Liver (tissue), 9 donors: ENCODE measurements around the gene ERBB4. TPM values are rescaled to one million over a fixed set of nuclear protein-coding genes. Genes with fewer than 3 reads are reported as not detected.

ENCODE experiments used
- DNase-seq: peaks from one replicate; pipeline ENCODE4 v3.0.0-alpha.2; 2017; ENCODE audit warnings: low spot score
- H3K27ac ChIP-seq, 2 donors: one replicate each; pipeline ENCODE4 v1.7.0; 2013; ENCODE audit warnings: inconsistent platforms in 2 of 2, low read length in 2 of 2, control low read depth in 1 of 2, low read depth in 1 of 2, mild to moderate bottlenecking in 1 of 2
- H3K27me3 ChIP-seq, 4 donors: one replicate each; pipeline versions ENCODE4 v1.6.1 to v1.7.0; 2013; ENCODE audit warnings: low read length in 3 of 4, inconsistent platforms in 1 of 4, mild to moderate bottlenecking in 1 of 4, moderate library complexity in 1 of 4; ENCODE audit not compliant: control insufficient read depth in 4 of 4, insufficient read depth in 4 of 4
- H3K36me3 ChIP-seq, 4 donors: one replicate each; pipeline versions ENCODE4 v1.6.1 to v1.7.0; 2013; ENCODE audit warnings: low read length in 3 of 4, mild to moderate bottlenecking in 3 of 4, low read depth in 1 of 4, moderate library complexity in 1 of 4; ENCODE audit not compliant: control insufficient read depth in 4 of 4, insufficient read depth in 3 of 4
- H3K4me1 ChIP-seq, 4 donors: one replicate each; pipeline versions ENCODE4 v1.6.1 to v1.7.0; 2013; ENCODE audit warnings: low read length in 3 of 4, mild to moderate bottlenecking in 3 of 4, moderate library complexity in 1 of 4; ENCODE audit not compliant: control insufficient read depth in 4 of 4, insufficient read depth in 4 of 4
- H3K4me3 ChIP-seq, 3 donors: one replicate each; pipeline versions ENCODE4 v1.6.1 to v1.7.0; 2013; ENCODE audit warnings: low read length in 3 of 3, control low read depth in 1 of 3, low read depth in 1 of 3, mild to moderate bottlenecking in 1 of 3
- H3K9ac ChIP-seq, 2 donors: one replicate each; pipeline ENCODE4 v1.7.0; 2013; ENCODE audit warnings: low read length in 2 of 2, mild to moderate bottlenecking in 2 of 2, moderate library complexity in 2 of 2, control low read depth in 1 of 2, low read depth in 1 of 2
- H3K9me3 ChIP-seq, 4 donors: one replicate each; pipeline versions ENCODE4 v1.6.1 to v1.7.0; 2013; ENCODE audit warnings: low read length in 3 of 4; ENCODE audit not compliant: control insufficient read depth in 4 of 4
- EGR1 ChIP-seq, 2 donors: IDR thresholded peaks; 2 replicates each; pipeline ENCODE4 v1.6.1; 2016 to 2018; ENCODE audit warnings: antibody characterized with exemption in 2 of 2, low read depth in 2 of 2
- FOXA1 ChIP-seq: IDR thresholded peaks from 2 replicates; pipeline ENCODE4 v1.6.1; 2016; ENCODE audit warnings: antibody characterized with exemption
- FOXA2 ChIP-seq: IDR thresholded peaks from 2 replicates; pipeline ENCODE4 v1.6.1; 2016; ENCODE audit warnings: antibody characterized with exemption
- GABPA ChIP-seq, 2 donors: IDR thresholded peaks in 1 of 2; conservative IDR thresholded peaks in 1 of 2; 2 replicates each; pipeline ENCODE4 v1.6.1; 2016; ENCODE audit warnings: antibody characterized with exemption in 2 of 2, mild to moderate bottlenecking in 1 of 2, moderate library complexity in 1 of 2
- HNF4A ChIP-seq, 2 donors: conservative IDR thresholded peaks; 2 replicates each; pipeline ENCODE4 v1.6.1; 2016; ENCODE audit warnings: antibody characterized with exemption in 2 of 2, mild to moderate bottlenecking in 2 of 2
- HNF4G ChIP-seq: IDR thresholded peaks from 2 replicates; pipeline ENCODE4 v1.6.1; 2016; ENCODE audit warnings: antibody characterized with exemption
- JUND ChIP-seq, 2 donors: IDR thresholded peaks; 2 replicates each; pipeline ENCODE4 v1.6.1; 2016; ENCODE audit warnings: antibody characterized with exemption in 2 of 2
- MAX ChIP-seq: IDR thresholded peaks from 2 replicates; pipeline ENCODE4 v1.6.1; 2016; ENCODE audit warnings: antibody characterized with exemption
- NR2F2 ChIP-seq: IDR thresholded peaks from 2 replicates; pipeline ENCODE4 v1.6.1; 2016; ENCODE audit warnings: antibody characterized with exemption
- RAD21 ChIP-seq, 2 donors: IDR thresholded peaks; 2 replicates each; pipeline ENCODE4 v1.6.1; 2016; ENCODE audit warnings: antibody characterized with exemption in 2 of 2, mild to moderate bottlenecking in 2 of 2
- REST ChIP-seq: IDR thresholded peaks from 2 replicates; pipeline ENCODE4 v1.6.1; 2016; ENCODE audit warnings: antibody characterized with exemption, mild to moderate bottlenecking
- RXRA ChIP-seq, 2 donors: IDR thresholded peaks; 2 replicates each; pipeline ENCODE4 v1.6.1; 2017 to 2018; ENCODE audit warnings: antibody characterized with exemption in 2 of 2, mild to moderate bottlenecking in 1 of 2
- SP1 ChIP-seq: IDR thresholded peaks from 2 replicates; pipeline ENCODE4 v1.6.1; 2018; ENCODE audit warnings: antibody characterized with exemption, mild to moderate bottlenecking
- TAF1 ChIP-seq: conservative IDR thresholded peaks from 2 replicates; pipeline ENCODE4 v1.6.1; 2016; ENCODE audit warnings: antibody characterized with exemption, mild to moderate bottlenecking
- YY1 ChIP-seq: IDR thresholded peaks from 2 replicates; pipeline ENCODE4 v1.6.1; 2016; ENCODE audit warnings: antibody characterized with exemption, mild to moderate bottlenecking
- WGBS: extraction: QIAGEN DNeasy Blood & Tissue Kit; methylation state at CpG from one replicate; pipeline ENCODE4 v1.1.7; 2013; 5-methylcytosine and 5-hydroxymethylcytosine counted together
- polyA plus RNA-seq, 2 donors: library from polyadenylated mRNA; stranded (reverse) in 1 of 2; unstranded in 1 of 2; fragments of 200-250 nt in 1 of 2; fragments of >200 nt in 1 of 2; fragmentation: Nextera tagmentation in 1 of 2; extraction: Ambion mirVana in 1 of 2; gene quantifications; one replicate each; pipeline versions ENCODE4 v1.2.1 to v1.2.3, GENCODE V29; 2013 to 2015
- total RNA-seq, 2 donors: library from RNA; depleted of rRNA; stranded (reverse); fragments of >200 nt; gene quantifications; one replicate each; pipeline ENCODE4 v1.2.3, GENCODE V29; 2014
- TF ChIP-seq, protein P1 (sequence below): IDR thresholded peaks from 2 replicates; pipeline ENCODE4 v1.6.1; 2016; ENCODE audit warnings: antibody characterized with exemption
- TF ChIP-seq, protein P2 (sequence below): fragments of 150-350 bp; IDR thresholded peaks from 2 replicates; pipeline ENCODE4 v1.5.1; 2017; ENCODE audit warnings: improper control_type of control experiment, low read depth, low read length; ENCODE audit not compliant: missing input control
- TF ChIP-seq, protein P3 (sequence below): IDR thresholded peaks from 2 replicates; pipeline ENCODE4 v1.6.1; 2016; ENCODE audit warnings: antibody characterized with exemption
- donor health status: healthy.
- donor health status: healthy.
- donor health status: healthy.
- donor health status: healthy.
- donor health status: healthy.

The ERBB4 gene
- total and polyA plus RNA-seq, 4 donors: 0.03 to 0.42 TPM; not detected in 2

GRCh38 chr2:211468877-211469663 is 1069.5 kb downstream of the ERBB4 start:
- Histone ChIP-seq H3K4me3 (no peak overlapping the region), H3K4me1 (no peaks in the 10 kb centered on the region), H3K9me3 (no peaks in the 10 kb centered on the region), H3K27me3 (peaks cover 0 to 2% (median 0%) of the 10 kb centered on the region in 4 donors), H3K36me3 (no peaks in the 10 kb centered on the region), H3K9ac (no peak overlapping the region), H3K27ac (no peak overlapping the region)
- 34% methylated on average over 4 of the region's 4 CpGs for WGBS
- TF ChIP-seq NR2F2: no peak
- TF ChIP-seq JUND (IDR thresholded peaks at IDR 0.05): no peak
- TF ChIP-seq FOXA1: no peak
- no peak for DNase-seq

- H3K27me3 ChIP-seq: peaks cover 0 to 2% (median 0%) of the 10 kb centered on the region in 4 donors
- no peak overlapping the region for H3K9ac ChIP-seq
- DNase-seq: no peak
- TF ChIP-seq EGR1 (IDR thresholded peaks at IDR 0.05; ENCODE audit: low read depth in 2 of 2) (no peak), TAF1 (no peak), SP1 (no peak), HNF4A (conservative IDR thresholded peaks at IDR 0.05) (no peak), GABPA (IDR thresholded peaks at IDR 0.05 in 1 of 2, conservative IDR thresholded peaks at IDR 0.05 in 1 of 2) (no peak), REST (no peak)
- TF ChIP-seq, protein P1, sequence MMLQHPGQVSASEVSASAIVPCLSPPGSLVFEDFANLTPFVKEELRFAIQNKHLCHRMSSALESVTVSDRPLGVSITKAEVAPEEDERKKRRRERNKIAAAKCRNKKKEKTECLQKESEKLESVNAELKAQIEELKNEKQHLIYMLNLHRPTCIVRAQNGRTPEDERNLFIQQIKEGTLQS: no peak
- TF ChIP-seq, protein P2, sequence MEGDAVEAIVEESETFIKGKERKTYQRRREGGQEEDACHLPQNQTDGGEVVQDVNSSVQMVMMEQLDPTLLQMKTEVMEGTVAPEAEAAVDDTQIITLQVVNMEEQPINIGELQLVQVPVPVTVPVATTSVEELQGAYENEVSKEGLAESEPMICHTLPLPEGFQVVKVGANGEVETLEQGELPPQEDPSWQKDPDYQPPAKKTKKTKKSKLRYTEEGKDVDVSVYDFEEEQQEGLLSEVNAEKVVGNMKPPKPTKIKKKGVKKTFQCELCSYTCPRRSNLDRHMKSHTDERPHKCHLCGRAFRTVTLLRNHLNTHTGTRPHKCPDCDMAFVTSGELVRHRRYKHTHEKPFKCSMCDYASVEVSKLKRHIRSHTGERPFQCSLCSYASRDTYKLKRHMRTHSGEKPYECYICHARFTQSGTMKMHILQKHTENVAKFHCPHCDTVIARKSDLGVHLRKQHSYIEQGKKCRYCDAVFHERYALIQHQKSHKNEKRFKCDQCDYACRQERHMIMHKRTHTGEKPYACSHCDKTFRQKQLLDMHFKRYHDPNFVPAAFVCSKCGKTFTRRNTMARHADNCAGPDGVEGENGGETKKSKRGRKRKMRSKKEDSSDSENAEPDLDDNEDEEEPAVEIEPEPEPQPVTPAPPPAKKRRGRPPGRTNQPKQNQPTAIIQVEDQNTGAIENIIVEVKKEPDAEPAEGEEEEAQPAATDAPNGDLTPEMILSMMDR: no peak
- no peaks in the 10 kb centered on the region for H3K36me3 ChIP-seq
- no peak overlapping the region for H3K27ac ChIP-seq
- 48% methylated on average over 4 of the region's 4 CpGs for WGBS
- H3K4me3 ChIP-seq: no peak overlapping the region
- H3K4me1 ChIP-seq: no peaks in the 10 kb centered on the region
- H3K9me3 ChIP-seq: no peaks in the 10 kb centered on the region
Observed at GRCh38 chr2:211468217-211468616, 1070.4 kb downstream of the ERBB4 start.

DNA sequence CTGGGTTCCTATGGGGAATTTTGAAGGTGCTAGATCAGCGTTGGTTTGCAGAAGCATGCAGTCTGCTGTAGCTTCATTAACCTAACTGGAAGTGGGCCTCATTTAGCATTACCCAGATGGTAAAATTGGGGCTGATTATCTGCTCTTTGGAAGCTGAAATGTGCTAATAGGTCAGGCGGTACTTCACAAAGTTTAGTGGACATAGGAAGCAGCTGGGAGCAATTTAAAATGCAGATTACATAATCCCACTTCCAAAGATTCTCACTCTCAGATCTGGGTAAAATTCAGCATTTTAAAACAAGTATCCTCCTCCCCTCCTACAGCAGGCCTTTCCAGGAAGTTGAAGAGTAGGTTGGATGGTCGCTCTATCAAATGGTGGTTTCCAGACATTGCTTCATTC is 1075.2 kb downstream of the ERBB4 start:
- no peak overlapping the region for H3K9ac ChIP-seq
- no peak overlapping the region for H3K27ac ChIP-seq
- H3K4me3 ChIP-seq: no peak overlapping the region
- H3K9me3 ChIP-seq: no peaks in the 10 kb centered on the region
- no peaks in the 10 kb centered on the region for H3K27me3 ChIP-seq
- H3K4me1 ChIP-seq: no peaks in the 10 kb centered on the region
- no peak for DNase-seq
- WGBS: 53% methylated on average over 3 of the region's 3 CpGs
- no peaks in the 10 kb centered on the region for H3K36me3 ChIP-seq
- TF ChIP-seq MAX (no peak), RXRA (IDR thresholded peaks at IDR 0.05) (no peak), HNF4A (conservative IDR thresholded peaks at IDR 0.05) (no peak), HNF4G (no peak), FOXA2 (no peak), TAF1 (no peak), RAD21 (IDR thresholded peaks at IDR 0.05) (no peak), YY1 (no peak), SP1 (no peak), GABPA (IDR thresholded peaks at IDR 0.05 in 1 of 2, conservative IDR thresholded peaks at IDR 0.05 in 1 of 2) (no peak), NR2F2 (no peak), FOXA1 (no peak), JUND (IDR thresholded peaks at IDR 0.05) (no peak)
- TF ChIP-seq, protein P1: no peak
- TF ChIP-seq, protein P3, sequence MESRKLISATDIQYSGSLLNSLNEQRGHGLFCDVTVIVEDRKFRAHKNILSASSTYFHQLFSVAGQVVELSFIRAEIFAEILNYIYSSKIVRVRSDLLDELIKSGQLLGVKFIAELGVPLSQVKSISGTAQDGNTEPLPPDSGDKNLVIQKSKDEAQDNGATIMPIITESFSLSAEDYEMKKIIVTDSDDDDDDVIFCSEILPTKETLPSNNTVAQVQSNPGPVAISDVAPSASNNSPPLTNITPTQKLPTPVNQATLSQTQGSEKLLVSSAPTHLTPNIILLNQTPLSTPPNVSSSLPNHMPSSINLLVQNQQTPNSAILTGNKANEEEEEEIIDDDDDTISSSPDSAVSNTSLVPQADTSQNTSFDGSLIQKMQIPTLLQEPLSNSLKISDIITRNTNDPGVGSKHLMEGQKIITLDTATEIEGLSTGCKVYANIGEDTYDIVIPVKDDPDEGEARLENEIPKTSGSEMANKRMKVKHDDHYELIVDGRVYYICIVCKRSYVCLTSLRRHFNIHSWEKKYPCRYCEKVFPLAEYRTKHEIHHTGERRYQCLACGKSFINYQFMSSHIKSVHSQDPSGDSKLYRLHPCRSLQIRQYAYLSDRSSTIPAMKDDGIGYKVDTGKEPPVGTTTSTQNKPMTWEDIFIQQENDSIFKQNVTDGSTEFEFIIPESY: no peak
